ENCODE data around the gene PAF1.
A peak's percentile ranks its signal among the peaks of the same experiment; 100 is the strongest.

- peak in 1 of 2 donors; percentile 13 for TF ChIP-seq POLR2A (IDR thresholded peaks at IDR 0.05)
- peak; percentile 97 to 100 (median 99) for TF ChIP-seq CTCF (IDR thresholded peaks at IDR 0.05 in 4 of 5, conservative IDR thresholded peaks at IDR 0.05 in 1 of 5)
These were observed 6.7 kb upstream of the PAF1 start for GRCh38 chr19:39397360-39398296.

Data from gastrocnemius medialis (tissue), 4 donors.